Central memory CD8-positive, alpha-beta T cell (primary cell): ENCODE results near the gene HNRNPA0.
"Not testable (repeated sequence)": the region's sequence is repeated elsewhere in the genome, so short reads cannot be mapped to it uniquely, and the experiment has no call there.

Experiments used
- ATAC-seq: fragments of 150-1000 bp; cut with Tn5 transposase; replicated peaks from 2 replicates; pipeline ENCODE4 v1.10.0; 2022; ENCODE audit warnings: mild to moderate bottlenecking, moderate FRiP score, moderate number of reproducible peaks; ENCODE audit not compliant: poor library complexity, severe bottlenecking; ENCODE audit errors: extremely low read depth
- DNase-seq, 2 donors: peaks; one replicate each; pipeline ENCODE4 v3.0.0; 2021; ENCODE audit warnings: low spot score in 2 of 2
- H3K27ac Mint-ChIP-seq: one replicate; pipeline ENCODE4 v1.8.0; 2022; ENCODE audit warnings: low read depth, mild to moderate bottlenecking, moderate library complexity, mixed read lengths
- H3K27me3 Mint-ChIP-seq: one replicate; pipeline ENCODE4 v1.8.0; 2022; ENCODE audit warnings: mixed read lengths
- H3K36me3 Mint-ChIP-seq: one replicate; pipeline ENCODE4 v1.8.0; 2022; ENCODE audit warnings: mild to moderate bottlenecking, moderate library complexity, mixed read lengths; ENCODE audit not compliant: insufficient read depth
- H3K4me1 Mint-ChIP-seq: one replicate; pipeline ENCODE4 v1.8.0; 2022; ENCODE audit warnings: mixed read lengths
- H3K4me3 Mint-ChIP-seq: one replicate; pipeline ENCODE4 v1.8.0; 2022; ENCODE audit warnings: mild to moderate bottlenecking, moderate library complexity, mixed read lengths
- H3K9me3 Mint-ChIP-seq: one replicate; pipeline ENCODE4 v1.8.0; 2022; ENCODE audit warnings: mixed read lengths

HNRNPA0 gene

GRCh38 chr5:137767937-137768336 is 13.8 kb upstream of the HNRNPA0 start:
- DNase-seq, H3K36me3 Mint-ChIP-seq, ATAC-seq: not testable (repeated sequence)

GRCh38 chr5:137761566-137761965 is 7.4 kb upstream of the HNRNPA0 start:
- Mint-ChIP-seq H3K9me3 (no peaks in the 10 kb centered on the region), H3K4me1 (no peaks in the 10 kb centered on the region), H3K36me3 (peaks cover 2% of the 10 kb centered on the region), H3K27me3 (peaks cover 6% of the 10 kb centered on the region), H3K4me3 (no peak overlapping the region), H3K27ac (no peak overlapping the region)
- DNase-seq, result no peak
- no peak for ATAC-seq

More at GRCh38 chr5:137767937-137768336, 13.8 kb upstream of the HNRNPA0 start:
- not testable (repeated sequence) for H3K27ac Mint-ChIP-seq, H3K4me3 Mint-ChIP-seq, H3K9me3 Mint-ChIP-seq, H3K4me1 Mint-ChIP-seq, H3K27me3 Mint-ChIP-seq

GRCh38 chr5:137760719-137761516 is 6.8 kb upstream of the HNRNPA0 start:
- ATAC-seq (no peak), DNase-seq (no peak)
- H3K4me3 Mint-ChIP-seq, result no peak overlapping the region
- H3K36me3 Mint-ChIP-seq, result peaks cover 2% of the 10 kb centered on the region
- peaks cover 6% of the 10 kb centered on the region for H3K27me3 Mint-ChIP-seq
- no peak overlapping the region for H3K27ac Mint-ChIP-seq
- H3K9me3 Mint-ChIP-seq, result no peaks in the 10 kb centered on the region
- H3K4me1 Mint-ChIP-seq, result no peaks in the 10 kb centered on the region

DNA sequence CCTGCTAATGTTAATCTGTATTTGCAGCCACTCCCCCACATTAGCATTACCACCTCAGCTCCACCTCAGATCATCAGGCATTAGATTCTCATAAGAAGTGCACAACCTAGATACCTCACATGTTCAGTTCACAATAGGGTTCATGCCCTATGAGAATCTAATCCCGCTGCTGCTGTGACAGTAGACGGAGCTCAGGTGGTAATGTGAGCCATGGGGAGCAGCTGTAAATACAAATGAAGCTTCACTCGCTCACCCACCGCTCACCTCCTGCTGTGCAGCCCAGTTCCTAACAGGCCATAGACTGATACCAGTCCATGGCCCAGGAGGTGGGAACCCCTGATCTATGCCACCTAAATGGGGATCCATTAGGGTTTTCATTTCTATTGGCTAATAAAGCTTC is 6.1 kb upstream of the HNRNPA0 start:
- peaks cover 4% of the 10 kb centered on the region for H3K27me3 Mint-ChIP-seq
- no peaks in the 10 kb centered on the region for H3K4me1 Mint-ChIP-seq
- no peak overlapping the region for H3K27ac Mint-ChIP-seq
- ATAC-seq, result no peak
- H3K4me3 Mint-ChIP-seq, result no peak overlapping the region
- peaks cover 2% of the 10 kb centered on the region for H3K36me3 Mint-ChIP-seq
- no peak for DNase-seq
- no peaks in the 10 kb centered on the region for H3K9me3 Mint-ChIP-seq

DNA sequence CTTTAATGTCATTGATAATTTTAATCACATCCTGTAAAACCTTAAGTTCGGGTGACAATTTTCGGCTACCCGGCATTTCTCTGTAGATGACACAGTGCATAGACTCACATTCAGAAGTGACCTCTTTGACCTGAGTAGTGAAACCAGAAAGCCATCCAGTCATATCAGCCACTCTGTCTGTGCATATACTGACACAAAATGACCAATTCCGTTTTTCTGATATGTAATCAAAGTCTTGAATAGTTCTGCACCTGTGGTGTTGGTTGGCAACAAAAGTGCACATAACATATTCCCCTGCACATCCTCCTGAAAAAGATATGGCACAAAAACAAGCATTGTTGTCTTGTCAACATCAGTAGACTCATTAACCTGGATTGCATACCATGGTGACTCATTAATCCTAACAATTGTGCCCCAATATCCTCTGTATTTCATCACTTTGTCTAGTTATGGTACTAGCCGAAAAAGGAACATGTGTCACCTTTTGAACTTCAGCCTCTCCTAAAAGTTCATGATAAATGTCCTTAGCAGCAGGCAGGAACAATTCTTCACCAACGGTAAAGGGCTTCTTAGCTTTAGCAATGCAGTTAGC is 4.6 kb upstream of the HNRNPA0 start:
- Mint-ChIP-seq H3K27ac (no peak overlapping the region), H3K4me1 (no peaks in the 10 kb centered on the region), H3K9me3 (no peaks in the 10 kb centered on the region), H3K27me3 (no peaks in the 10 kb centered on the region), H3K4me3 (no peak overlapping the region), H3K36me3 (peaks cover 14% of the 10 kb centered on the region)
- DNase-seq (no peak), ATAC-seq (no peak)

DNA sequence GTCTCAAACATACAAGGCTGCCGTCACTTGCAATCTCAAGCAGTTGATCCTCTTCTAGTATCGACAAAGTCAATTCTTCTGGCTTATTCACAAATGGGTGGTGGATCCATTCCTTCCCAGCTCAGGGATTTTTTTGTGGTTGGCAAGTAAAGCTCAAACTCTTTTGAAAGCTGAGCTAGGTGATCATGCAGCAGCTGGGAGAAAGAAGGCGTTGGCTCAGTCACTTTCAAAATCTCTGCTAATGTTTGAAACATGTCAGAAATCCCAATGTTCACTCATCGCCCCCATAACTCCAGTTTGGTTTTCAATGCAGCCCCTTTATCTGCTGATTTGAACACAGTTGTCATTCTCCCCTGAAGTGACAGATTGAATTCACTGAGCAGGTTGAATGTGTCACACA is 4.0 kb upstream of the HNRNPA0 start:
- H3K36me3 Mint-ChIP-seq, result peaks cover 21% of the 10 kb centered on the region
- no peak overlapping the region for H3K4me3 Mint-ChIP-seq
- H3K4me1 Mint-ChIP-seq, result no peaks in the 10 kb centered on the region
- ATAC-seq (no peak), DNase-seq (no peak)
- H3K27me3 Mint-ChIP-seq, result no peaks in the 10 kb centered on the region
- no peak overlapping the region for H3K27ac Mint-ChIP-seq
- H3K9me3 Mint-ChIP-seq, result no peaks in the 10 kb centered on the region

DNA sequence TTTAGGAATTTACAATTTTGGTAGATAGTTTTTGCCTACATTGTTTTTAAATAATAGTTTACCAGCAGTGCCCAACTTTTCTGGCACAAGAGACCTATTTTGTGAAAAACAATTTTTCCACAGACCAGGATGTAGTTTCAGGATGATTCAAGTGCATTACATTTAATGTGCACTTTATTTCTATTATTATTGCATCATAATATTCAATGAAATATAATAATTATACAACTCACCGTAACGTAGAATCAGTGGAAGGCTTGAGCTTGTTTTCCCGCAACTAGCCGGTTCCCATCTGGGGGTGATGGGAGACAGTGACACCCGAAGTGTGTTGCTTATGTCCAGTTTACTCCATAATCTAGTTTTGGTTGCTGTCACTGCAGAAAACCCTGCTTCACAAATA is 3.5 kb upstream of the HNRNPA0 start:
- Mint-ChIP-seq H3K4me1 (peaks cover 4% of the 10 kb centered on the region), H3K36me3 (peaks cover 23% of the 10 kb centered on the region), H3K4me3 (no peak overlapping the region), H3K27me3 (no peaks in the 10 kb centered on the region), H3K9me3 (no peaks in the 10 kb centered on the region), H3K27ac (no peak overlapping the region)
- no peak for DNase-seq
- ATAC-seq, result no peak

DNA sequence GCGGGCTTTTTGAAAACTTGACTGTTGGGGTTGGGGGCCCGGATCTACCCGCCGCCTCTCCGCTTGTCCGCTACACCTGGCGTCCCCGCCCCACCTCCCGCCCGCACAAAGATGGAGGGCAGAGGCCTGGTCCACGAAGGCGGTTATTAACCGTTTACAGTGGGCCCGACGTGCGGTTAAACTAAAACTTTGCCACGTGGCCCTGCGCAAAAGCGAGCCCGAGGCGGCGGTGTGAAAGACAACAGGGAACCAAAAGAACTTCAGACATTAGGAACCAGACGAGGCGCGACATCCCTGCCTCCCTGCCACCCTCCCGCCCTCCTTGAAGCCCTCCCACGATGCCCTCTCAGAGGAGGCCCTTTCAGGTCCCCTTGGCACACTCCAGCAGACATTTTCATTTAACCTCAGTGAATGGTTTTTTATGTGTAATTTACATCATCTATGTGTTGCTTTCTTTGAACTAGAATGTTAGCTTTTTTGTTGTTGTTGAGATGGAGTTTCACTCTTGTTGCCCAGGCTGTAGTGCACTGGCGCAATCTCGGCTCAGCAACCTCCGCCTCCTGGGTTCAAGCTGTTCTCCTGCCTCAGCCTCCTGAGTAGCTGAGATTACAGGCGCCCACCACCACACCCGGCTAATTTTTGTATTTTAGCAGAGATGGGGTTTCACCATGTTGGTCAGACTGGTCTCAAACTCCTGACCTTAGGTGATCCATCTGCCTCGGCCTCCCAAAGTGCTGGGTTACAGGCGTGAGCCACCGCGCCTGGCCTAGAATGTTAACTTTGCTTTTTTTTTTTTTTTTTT is 999 bp upstream of the HNRNPA0 start:
- peaks cover 32% of the 10 kb centered on the region for H3K36me3 Mint-ChIP-seq
- no peaks in the 10 kb centered on the region for H3K9me3 Mint-ChIP-seq
- H3K4me1 Mint-ChIP-seq, result peaks cover 24% of the 10 kb centered on the region
- H3K4me3 Mint-ChIP-seq, result peak overlapping the region; percentile 86
- H3K27me3 Mint-ChIP-seq, result no peaks in the 10 kb centered on the region
- H3K27ac Mint-ChIP-seq, result peak overlapping the region; percentile 97
- peak; percentile 21 for ATAC-seq
- no peak for DNase-seq

GRCh38 chr5:137753691-137754187 is 424 bp downstream of the HNRNPA0 start:
- Mint-ChIP-seq H3K4me1 (peaks cover 24% of the 10 kb centered on the region), H3K9me3 (no peaks in the 10 kb centered on the region), H3K36me3 (peaks cover 34% of the 10 kb centered on the region), H3K4me3 (peak overlapping the region; percentile 86), H3K27ac (peak overlapping the region; percentile 97), H3K27me3 (no peaks in the 10 kb centered on the region)
- DNase-seq (peak in 1 of 2 donors; percentile 43), ATAC-seq (peak; percentile 15)

DNA sequence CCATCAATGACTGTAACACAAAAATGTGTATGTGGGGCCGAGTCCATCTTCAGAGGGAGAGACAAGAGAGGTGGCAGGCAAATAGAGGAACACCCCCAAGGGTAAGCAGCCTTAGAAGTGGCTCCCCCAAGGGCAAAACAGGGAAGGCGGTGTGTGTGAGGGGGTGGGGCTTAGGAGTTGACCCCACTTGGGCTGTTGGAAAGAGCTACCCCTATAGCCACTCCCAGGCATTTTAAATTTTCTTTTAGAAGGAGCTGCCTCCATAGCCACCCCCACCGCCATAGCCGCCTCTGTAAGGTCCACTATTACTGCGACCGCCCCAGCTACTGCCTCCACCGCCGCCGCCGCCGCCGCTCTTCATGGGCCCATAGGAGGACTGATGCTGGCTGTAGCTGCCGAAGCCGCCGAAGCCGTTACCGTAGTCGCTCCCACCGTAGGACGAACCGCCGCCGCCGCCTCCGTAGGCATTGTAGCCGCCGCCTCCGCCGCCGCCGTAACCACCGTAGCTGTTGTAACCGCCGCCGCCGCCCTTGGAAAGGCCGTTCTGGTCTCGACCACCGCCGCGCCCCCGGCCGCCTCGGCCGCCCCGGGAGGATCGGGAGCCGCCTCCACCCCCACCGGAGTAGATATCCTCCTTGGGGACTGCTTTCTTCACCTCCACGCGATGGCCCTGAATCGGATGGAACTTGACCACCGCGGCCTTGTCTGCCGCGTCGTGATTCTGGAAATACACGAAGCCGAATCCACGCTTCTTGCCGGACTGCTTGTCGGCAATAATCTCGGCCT is 1.1 kb downstream of the HNRNPA0 start:
- Mint-ChIP-seq H3K4me1 (peaks cover 24% of the 10 kb centered on the region), H3K4me3 (peak overlapping the region; percentile 86), H3K27ac (peak overlapping the region; percentile 97), H3K36me3 (peaks cover 34% of the 10 kb centered on the region), H3K9me3 (no peaks in the 10 kb centered on the region), H3K27me3 (no peaks in the 10 kb centered on the region)
- ATAC-seq (no peak), DNase-seq (peak; percentile 28 to 43)

DNA sequence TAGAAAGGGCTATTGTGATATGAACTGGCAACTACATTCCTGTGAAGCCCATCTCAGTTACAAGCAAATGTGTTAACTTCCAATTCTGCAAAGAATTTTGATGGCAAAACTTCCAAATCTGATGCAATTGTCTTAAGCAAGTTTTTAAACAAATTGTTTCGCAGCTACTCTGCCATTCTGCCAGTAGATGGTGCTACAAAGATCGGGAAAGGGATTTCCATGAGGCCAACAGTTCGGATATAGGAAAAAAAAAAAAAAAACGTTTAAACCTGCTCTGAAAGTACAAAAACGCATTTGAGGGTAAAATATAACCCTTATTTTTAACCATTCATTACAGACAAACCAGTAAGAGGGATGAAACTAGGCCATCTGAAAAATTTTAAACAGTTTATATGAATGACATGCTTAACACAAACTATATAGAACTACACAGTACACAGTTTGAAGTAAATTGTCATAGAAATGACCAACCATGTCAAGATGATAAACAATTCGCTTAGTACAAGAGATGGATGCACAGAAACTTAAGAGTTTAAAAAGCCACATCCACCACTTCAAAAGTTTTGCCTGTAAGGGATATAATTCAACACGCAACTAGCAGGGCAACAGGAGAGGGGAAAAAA is 2.2 kb downstream of the HNRNPA0 start:
- ATAC-seq (no peak), DNase-seq (no peak)
- Mint-ChIP-seq H3K27me3 (no peaks in the 10 kb centered on the region), H3K4me3 (peak overlapping the region; percentile 86), H3K4me1 (peaks cover 24% of the 10 kb centered on the region), H3K27ac (peak overlapping the region; percentile 97), H3K9me3 (no peaks in the 10 kb centered on the region), H3K36me3 (peaks cover 34% of the 10 kb centered on the region)

GRCh38 chr5:137750436-137750835 is 3.7 kb downstream of the HNRNPA0 start:
- H3K9me3 Mint-ChIP-seq, result no peaks in the 10 kb centered on the region
- ATAC-seq (no peak), DNase-seq (no peak)
- peaks cover 24% of the 10 kb centered on the region for H3K4me1 Mint-ChIP-seq
- H3K27ac Mint-ChIP-seq, result peak overlapping the region; percentile 48
- H3K36me3 Mint-ChIP-seq, result peaks cover 34% of the 10 kb centered on the region
- H3K27me3 Mint-ChIP-seq, result no peaks in the 10 kb centered on the region
- no peak overlapping the region for H3K4me3 Mint-ChIP-seq
